DOHH2 (cell line): ENCODE measurements around the gene HS2ST1.

Experiments
- EZH2phosphoT487 ChIP-seq: fragments of 200-600 bp; sonication (generic); IDR thresholded peaks from 2 replicates; pipeline ENCODE4 v1.6.1; 2017; ENCODE audit warnings: borderline replicate concordance, mild to moderate bottlenecking, antibody characterized with exemption, low read length, moderate library complexity, mixed read lengths
- TF ChIP-seq, protein P1 (sequence below): fragments of 200-600 bp; sonication (generic); IDR thresholded peaks from one replicate; pipeline ENCODE4 v1.5.1; 2014; ENCODE audit warnings: antibody characterized with exemption, mild to moderate bottlenecking, low read depth, low read length; ENCODE audit not compliant: poor library complexity, severe bottlenecking

GRCh38 chr1:87007323-87007722 is 92.9 kb downstream of the HS2ST1 start:
- TF ChIP-seq, protein P1, sequence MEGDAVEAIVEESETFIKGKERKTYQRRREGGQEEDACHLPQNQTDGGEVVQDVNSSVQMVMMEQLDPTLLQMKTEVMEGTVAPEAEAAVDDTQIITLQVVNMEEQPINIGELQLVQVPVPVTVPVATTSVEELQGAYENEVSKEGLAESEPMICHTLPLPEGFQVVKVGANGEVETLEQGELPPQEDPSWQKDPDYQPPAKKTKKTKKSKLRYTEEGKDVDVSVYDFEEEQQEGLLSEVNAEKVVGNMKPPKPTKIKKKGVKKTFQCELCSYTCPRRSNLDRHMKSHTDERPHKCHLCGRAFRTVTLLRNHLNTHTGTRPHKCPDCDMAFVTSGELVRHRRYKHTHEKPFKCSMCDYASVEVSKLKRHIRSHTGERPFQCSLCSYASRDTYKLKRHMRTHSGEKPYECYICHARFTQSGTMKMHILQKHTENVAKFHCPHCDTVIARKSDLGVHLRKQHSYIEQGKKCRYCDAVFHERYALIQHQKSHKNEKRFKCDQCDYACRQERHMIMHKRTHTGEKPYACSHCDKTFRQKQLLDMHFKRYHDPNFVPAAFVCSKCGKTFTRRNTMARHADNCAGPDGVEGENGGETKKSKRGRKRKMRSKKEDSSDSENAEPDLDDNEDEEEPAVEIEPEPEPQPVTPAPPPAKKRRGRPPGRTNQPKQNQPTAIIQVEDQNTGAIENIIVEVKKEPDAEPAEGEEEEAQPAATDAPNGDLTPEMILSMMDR, result no peak
- TF ChIP-seq EZH2phosphoT487, result no peak
